AG04450 (cell line): Measurements from ENCODE around the gene EPGN. TPM values are rescaled to one million over a fixed set of nuclear protein-coding genes. Genes with fewer than 3 reads are reported as not detected.

Experiments
- CTCF ChIA-PET: fragments of 300-600, 350-600 bp; formaldehyde crosslinking; extraction: SDS; loops from one replicate; lab custom pipeline; 2022; ENCODE audit warnings: antibody characterized with exemption, inconsistent platforms; lab: Charles Lee
- POLR2A ChIA-PET: fragments of 350-600 bp; formaldehyde crosslinking; extraction: SDS; loops from one replicate; lab custom pipeline; 2021; ENCODE audit warnings: antibody characterized with exemption, inconsistent platforms; lab: Yijun Ruan, JAX
- DNase-seq: peaks from one replicate; pipeline ENCODE4 v3.0.0-alpha.2; 2011; ENCODE audit warnings: low read depth, low spot score
- H3K27ac ChIP-seq: one replicate; pipeline ENCODE4 v1.5.1; 2012; ENCODE audit warnings: low read depth, low read length, control low read depth
- H3K27me3 ChIP-seq: one replicate; pipeline ENCODE4 v1.6.0; 2012; ENCODE audit warnings: low read length; ENCODE audit not compliant: control insufficient read depth, insufficient read depth
- H3K4me3 ChIP-seq: 2 replicates; pipeline ENCODE4 v1.5.1; 2011; ENCODE audit warnings: mild to moderate bottlenecking, low read depth, low read length, control low read depth
- H3K9me3 ChIP-seq: 2 replicates; pipeline ENCODE4 v1.5.1; 2012; ENCODE audit warnings: low read length; ENCODE audit not compliant: control insufficient read depth, insufficient read depth
- polyA minus RNA-seq: library from RNA; depleted of rRNA, polyadenylated mRNA; stranded (reverse); fragments of >200 nt; gene quantifications from 2 replicates; pipeline ENCODE4 v1.2.3, GENCODE V29; 2011; rRNA and poly(A)+ RNA removed
- polyA plus RNA-seq: library from polyadenylated mRNA; depleted of rRNA; stranded (reverse); fragments of >200 nt; gene quantifications from 2 replicates; pipeline ENCODE4 v1.2.3, GENCODE V29; 2011; rRNA removed
- TF ChIP-seq, protein P1 (sequence below): IDR thresholded peaks from 2 replicates; pipeline ENCODE4 v1.5.1; 2011; ENCODE audit warnings: low read depth, low read length, control low read depth, inconsistent platforms

Gene EPGN
- not detected in 2 replicates for polyA plus RNA-seq
- not detected in 2 replicates for polyA minus RNA-seq

GRCh38 chr4:74308215-74308614 lies at the start of gene EPGN:
TSS of gene EPGN (plus strand) at chr4:74308470. CDS start at chr4:74308534, 64 bp downstream.
- no peak for DNase-seq
- Histone ChIP-seq H3K27ac (no peak within 1 kb of the TSS), H3K27me3 (no peaks in the 10 kb centered on the region), H3K4me3 (no peak within 1 kb of the TSS), H3K9me3 (no peaks in the 10 kb centered on the region)
- CTCF ChIA-PET: interaction anchor here (1.0 to 5.2 kb wide), 6 partner anchors 12 to 567 kb away, joined by 4 to 36 read pairs (median 4); no protein-coding TSS in a partner anchor
- TF ChIP-seq, protein P1, sequence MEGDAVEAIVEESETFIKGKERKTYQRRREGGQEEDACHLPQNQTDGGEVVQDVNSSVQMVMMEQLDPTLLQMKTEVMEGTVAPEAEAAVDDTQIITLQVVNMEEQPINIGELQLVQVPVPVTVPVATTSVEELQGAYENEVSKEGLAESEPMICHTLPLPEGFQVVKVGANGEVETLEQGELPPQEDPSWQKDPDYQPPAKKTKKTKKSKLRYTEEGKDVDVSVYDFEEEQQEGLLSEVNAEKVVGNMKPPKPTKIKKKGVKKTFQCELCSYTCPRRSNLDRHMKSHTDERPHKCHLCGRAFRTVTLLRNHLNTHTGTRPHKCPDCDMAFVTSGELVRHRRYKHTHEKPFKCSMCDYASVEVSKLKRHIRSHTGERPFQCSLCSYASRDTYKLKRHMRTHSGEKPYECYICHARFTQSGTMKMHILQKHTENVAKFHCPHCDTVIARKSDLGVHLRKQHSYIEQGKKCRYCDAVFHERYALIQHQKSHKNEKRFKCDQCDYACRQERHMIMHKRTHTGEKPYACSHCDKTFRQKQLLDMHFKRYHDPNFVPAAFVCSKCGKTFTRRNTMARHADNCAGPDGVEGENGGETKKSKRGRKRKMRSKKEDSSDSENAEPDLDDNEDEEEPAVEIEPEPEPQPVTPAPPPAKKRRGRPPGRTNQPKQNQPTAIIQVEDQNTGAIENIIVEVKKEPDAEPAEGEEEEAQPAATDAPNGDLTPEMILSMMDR: no peak
- POLR2A ChIA-PET: no interaction called here

GRCh38 chr4:74258963-74259362 lies 49.3 kb upstream of the EPGN start:
- DNase-seq: no peak
- no peaks in the 10 kb centered on the region; the same call in 1 of the 2 replicates for H3K9me3 ChIP-seq
- TF ChIP-seq, protein P1: no peak
- H3K27me3 ChIP-seq: no peaks in the 10 kb centered on the region
- CTCF ChIA-PET: no interaction called here
- POLR2A ChIA-PET: no interaction called here
- H3K27ac ChIP-seq: no peak overlapping the region
- H3K4me3 ChIP-seq: no peak overlapping the region

GRCh38 chr4:74260036-74260435 lies 48.2 kb upstream of the EPGN start:
- ChIA-PET POLR2A (no interaction called here), CTCF (no interaction called here)
- TF ChIP-seq, protein P1: no peak
- no peak overlapping the region for H3K4me3 ChIP-seq
- DNase-seq: no peak
- H3K27ac ChIP-seq: no peak overlapping the region
- H3K9me3 ChIP-seq: no peaks in the 10 kb centered on the region
- H3K27me3 ChIP-seq: no peaks in the 10 kb centered on the region

- Histone ChIP-seq H3K27me3 (no peaks in the 10 kb centered on the region), H3K27ac (no peak overlapping the region), H3K4me3 (no peak overlapping the region), H3K9me3 (no peaks in the 10 kb centered on the region)
- no peak for DNase-seq
- ChIA-PET POLR2A (no interaction called here), CTCF (interaction anchor here (0.6 to 1.3 kb wide), 2 partner anchors 34 to 110 kb away, joined by 3 to 6 read pairs; no protein-coding TSS in a partner anchor)
- TF ChIP-seq, protein P1: no peak
These were observed 45.7 kb upstream of the EPGN start for GRCh38 chr4:74262522-74262921.

DNA sequence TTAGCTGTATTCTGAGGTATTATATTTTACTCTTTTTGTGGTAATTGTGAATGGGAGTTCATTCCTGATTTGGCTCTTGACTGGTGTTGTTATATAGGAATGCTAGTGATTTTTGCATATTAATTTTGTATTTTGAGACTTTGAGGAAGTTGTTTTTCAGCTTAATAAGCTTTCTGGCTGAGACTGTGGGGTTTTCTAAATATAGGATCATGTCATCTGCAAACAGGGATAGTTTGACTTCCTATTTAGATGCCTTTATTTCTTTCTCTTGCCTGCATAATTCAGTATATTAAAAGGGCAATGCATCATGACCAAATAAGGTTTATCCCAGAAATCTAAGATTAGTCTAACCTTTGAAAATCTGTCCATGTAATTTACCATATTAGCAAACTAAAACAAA lies 44.7 kb upstream of the EPGN start:
- Histone ChIP-seq H3K27me3 (no peaks in the 10 kb centered on the region), H3K4me3 (no peak overlapping the region), H3K27ac (no peak overlapping the region), H3K9me3 (no peaks in the 10 kb centered on the region)
- POLR2A ChIA-PET: no interaction called here
- TF ChIP-seq, protein P1: no peak
- no peak for DNase-seq
- CTCF ChIA-PET: no interaction called here
